ENCODE data around the gene NNAT.
A peak's percentile ranks its signal among the peaks of the same experiment; 100 is the strongest.
"Not testable (repeated sequence)": the region's sequence is repeated elsewhere in the genome, so short reads cannot be mapped to it uniquely, and the experiment has no call there.

NNAT gene

DNA sequence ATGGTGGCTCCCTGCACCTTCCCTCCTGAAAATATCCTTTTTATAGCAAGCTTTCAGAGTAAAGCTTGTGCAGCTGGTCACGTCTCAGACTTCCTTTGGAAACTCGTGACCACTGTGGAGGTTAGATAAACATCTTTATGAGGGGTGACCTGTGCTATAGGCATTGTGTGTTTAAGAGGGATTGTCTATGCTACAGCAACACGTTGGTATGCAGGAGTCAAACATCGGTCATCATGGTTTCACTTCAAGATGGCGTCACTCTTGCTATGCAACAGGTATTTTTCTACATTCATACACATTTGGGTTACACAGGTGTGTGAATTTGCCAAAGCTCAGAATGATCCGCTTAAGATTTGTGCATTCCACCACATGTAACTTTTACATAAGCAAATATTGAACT is 21.2 kb downstream of the NNAT start:
- DNase-seq, result no peak

DNA sequence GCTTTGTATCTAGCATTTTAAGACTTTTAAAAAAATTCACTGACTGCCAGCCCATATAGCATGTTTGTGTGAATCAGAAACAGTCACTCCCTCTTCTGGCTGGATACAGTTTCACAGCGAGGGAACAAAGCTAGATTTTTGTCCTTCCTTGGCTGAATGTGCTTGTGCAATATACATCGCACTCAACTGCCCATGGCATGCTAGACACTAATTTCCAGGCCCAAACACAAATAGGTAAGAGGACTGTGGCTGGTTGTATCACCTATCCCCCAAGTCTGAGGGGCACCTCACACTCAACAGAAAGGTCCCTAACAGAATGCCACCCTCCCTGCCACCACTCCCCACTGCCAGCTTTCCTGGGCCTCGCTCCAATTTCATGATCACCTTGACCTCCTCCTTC is 22.8 kb downstream of the NNAT start:
- peak; percentile 37 for DNase-seq

DNA sequence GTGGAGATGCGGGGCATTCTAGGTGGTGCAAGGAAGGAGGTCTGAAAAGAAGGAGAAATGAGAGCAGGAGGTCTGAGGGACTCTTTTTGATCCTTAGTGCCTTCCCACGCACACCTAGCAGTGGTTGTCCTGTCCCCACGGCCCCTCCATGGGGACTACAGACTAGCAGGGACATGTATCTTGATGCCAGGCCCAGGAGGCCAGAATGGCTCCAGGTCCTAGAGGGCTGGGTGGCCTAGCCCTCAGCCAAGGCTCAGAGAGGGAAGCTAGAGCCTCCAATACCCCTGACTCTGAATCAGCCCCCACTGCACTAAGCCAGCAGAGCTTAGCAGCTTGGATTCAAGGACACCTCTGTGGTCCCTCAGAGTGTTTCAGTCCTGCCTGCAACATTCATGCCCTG is 23.3 kb downstream of the NNAT start:
- DNase-seq, result no peak

DNA sequence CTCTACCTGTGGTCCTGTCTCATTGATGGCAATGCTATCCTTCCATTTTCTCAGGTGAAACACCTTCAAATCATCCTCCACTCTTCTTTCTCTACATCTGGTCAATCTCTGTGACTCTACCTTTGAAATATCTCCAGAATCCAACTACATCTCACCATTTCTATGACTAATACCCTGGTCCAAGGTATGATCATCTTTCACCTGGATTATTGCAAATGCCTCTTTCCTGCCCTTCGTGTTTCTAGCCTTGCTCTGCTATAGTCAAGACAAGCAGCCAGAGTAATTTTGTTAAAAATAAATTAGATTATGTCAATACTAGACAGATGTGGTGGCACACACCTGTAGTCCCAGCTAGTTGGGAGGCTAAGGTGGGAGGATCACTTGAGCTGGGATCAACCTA is 24.5 kb downstream of the NNAT start:
- no peak for DNase-seq

DNA sequence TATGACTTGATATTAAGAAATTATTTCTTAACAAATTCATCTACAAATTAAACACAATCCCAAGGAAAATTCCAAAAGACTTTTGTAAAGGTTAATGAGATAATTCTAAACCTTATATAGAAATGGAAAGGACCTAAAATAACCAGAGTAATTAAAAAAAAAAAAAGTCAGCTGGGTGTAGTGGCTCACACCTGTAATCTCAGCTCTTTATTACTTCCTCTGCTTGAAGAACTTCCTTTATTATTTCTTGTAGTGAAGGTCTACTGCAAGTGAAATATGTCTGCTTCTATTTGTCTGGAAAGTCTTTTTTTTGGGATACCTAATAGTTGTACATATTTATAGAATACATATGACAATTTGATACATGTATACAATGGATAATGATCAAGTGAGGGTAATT is 26.9 kb downstream of the NNAT start:
- no peak for DNase-seq

DNA sequence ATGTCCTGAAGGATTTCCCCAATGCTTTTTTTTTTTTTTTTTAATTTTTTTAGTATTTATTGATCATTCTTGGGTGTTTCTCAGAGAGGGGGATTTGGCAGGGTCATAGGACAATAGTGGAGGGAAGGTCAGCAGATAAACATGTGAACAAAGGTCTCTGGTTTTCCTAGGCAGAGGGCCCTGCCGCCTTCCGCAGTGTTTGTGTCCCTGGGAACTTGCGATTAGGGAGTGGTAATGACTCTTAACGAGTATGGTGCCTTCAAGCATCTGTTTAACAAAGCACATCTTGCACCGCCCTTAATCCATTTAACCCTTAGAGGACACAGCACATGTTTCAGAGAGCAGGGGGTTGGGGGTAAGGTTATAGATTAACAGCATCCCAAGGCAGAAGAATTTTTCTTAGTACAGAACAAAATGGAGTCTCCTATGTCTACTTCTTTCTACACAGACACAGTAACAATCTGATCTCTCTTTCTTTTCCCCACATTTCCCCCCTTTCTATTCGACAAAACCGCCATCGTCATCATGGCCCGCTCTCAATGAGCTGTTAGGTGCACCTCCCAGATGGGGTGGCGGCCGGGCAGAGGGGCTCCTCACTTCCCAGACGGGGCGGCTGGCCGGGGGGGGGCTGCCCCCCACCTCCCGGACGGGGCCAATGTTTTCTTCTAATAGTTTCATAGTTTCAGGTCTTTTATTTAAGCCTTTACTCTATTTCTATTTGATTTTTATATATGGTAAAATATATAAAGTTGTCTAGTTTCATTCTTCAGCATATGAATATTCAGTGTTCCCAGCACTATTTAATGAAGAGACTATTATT is 29.3 kb downstream of the NNAT start:
- not testable (repeated sequence) for DNase-seq

DNA sequence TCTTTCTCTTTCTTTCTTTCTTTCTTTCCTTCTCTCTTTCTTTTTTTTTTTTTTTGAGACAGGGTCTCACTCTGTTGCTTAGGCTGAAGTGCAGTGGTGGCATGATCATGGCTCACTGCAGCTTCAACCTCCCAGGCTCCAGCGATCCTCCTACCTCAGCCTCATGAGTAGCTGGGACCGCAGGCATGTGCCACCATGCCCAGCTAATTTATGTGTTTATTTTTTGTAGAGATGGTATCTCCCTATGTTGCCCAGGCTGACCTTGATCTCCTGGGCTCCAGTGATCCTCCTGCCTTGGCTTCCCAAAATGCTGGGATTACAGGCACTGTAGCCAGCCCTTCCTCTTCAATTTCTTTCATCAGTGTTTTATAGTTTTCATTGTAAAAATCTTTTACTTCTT is 30.6 kb downstream of the NNAT start:
- DNase-seq, result not testable (repeated sequence)

DNA sequence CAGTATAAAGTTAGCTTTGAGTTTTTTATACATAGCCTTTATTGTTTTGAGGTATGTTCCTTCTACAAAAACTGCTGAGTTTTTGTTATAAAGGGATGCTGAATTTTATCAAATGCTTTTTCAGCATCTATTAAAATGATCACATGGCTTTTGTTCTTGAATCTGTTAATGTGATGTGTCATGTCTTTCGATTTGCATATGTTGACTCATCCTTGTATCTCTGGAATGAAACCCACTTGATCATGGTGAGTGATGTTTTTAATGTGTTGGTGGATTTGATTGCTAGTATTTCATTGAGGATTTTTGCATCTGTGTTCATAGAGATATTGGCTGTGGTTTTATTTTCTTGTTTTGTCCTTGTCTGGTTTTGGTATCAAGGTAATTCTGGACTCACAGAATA is 31.4 kb downstream of the NNAT start:
- no peak for DNase-seq

DNA sequence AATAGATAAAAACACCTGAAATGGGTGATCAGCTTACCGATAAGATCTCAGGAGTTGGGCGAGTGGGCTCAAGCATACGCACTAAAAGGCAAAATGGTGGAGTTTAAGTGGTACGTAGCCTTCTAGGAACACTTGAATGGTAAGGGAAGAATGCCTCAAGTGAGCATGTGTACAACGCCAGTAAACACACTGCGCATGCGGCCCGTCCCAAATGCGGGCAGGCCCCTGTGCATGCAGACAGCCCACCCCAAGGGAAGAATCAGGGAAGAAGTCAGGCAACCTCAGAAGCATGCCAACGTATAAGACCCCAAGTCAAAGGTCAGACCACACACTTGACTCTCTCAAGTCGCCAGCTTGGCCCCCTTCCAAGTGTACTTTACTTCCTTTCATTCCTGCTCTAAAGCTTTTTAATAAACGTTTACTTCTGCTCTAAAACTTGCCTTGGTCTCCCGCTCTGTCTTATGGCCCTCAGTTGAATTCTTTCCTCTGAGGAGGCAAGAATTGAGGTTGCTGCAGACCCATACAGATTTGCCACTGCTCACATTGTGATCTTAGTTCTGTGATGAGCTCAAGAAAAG is 33.8 kb downstream of the NNAT start:
- not testable (repeated sequence) for DNase-seq

DNA sequence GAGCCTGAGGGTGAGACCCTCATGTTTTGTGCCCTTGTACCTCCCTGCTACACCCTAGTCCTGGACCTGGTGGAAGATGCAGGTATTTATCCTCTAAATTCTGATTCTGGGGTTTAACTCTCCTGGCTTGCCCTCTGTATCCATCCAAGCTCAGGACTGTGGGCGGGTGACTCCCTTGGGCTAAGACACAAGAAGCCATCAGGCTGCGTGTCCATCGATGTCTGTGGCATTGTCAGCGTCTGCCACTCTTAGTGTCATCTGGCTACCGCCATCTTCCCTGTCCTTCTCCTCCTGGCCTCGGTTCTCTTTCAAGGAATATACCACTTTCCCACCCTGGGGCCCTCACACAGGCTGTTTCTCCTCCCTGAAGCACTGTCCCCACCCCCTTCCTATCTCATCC is 35.5 kb downstream of the NNAT start:
- no peak for DNase-seq

DNA sequence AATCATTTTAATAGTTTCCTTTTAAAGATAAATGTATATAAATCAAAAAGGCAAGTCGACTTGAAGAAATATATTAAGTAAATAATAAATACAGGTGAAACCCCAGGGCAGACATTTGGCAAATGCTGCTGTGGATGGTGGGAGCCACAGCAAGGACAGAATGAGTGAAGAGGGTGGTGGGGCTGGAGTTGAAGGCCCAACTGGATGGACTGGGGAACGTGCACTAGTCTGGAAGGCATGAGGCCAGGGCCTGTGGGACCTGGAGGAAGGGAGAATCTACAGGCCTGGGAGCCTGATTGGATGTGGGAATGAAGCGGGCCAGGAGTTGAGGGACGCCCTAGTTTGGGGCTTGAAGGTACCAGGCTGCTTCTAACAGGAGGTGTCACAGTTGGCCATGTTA is 37.3 kb downstream of the NNAT start:
- no peak for DNase-seq

DNA sequence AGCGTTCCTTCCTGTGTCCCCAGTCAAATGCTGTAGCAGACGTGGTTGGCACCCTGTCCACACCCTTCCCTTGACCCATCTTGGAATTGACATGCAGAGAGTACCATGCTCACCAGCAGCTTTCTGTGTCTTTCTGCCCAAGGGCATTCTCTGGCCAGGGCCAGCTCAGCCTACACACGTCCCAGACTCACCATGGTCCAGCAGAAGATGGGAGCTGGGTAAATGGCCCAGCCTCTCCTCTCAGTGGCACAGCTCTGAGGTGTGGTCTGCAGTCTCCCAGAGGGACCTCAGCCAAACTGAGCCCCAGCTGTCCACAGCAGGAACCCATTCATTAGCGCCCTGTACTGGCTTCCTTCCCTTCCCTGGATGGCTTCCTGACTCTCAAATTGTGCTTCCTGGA is 37.7 kb downstream of the NNAT start:
- DNase-seq, result no peak

DNA sequence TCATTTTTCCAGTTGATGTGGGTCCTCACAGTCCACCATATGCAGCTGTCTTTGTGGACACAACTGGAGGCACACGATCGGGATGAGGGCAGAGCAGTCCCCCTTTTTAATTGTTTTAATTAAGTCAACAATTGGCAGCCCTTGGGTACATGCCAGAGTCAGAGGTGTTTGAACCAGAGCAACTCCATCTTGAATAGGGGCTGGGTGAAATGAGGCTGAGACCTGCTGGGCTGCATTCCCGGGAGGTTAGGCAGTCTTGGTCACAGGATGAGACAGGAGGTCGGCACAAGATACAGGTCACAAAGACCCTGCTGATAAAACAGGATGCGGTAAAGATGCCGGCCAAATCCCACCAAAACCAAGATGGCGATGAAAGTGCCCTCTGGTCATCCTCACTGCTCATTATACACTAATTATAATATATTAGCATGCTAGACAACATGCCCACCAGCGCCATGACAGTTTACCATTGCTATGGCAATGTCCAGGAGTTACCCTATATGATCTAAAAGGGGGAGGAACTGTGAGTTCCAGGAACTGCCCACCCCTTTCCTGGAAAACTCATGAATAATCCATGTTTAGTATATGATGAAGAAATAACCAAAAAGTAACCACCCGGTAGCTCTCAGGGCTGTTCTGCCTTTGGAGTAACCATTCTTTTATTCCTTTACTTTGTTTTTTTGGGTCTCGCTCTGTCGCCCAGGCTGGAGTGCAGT is 38.4 kb downstream of the NNAT start:
- no peak for DNase-seq

DNA sequence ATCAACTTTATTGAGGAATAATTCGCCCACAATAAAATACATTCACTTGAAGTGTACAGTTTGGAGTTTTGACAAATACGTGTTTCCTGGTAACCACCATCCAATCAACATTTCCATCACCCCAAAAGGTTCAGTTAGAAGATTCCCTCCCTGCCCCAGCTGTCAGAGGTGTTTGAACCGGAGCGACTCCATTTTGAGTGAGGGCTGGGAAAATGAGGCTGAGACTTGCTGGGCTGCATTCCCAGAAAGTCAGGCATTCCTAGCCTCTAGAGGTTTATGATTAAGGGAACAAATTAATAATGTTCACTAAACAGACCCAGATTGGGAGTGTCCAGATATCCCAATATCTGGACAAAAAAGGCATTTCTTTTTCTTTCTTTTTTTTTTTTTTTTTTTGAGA is 39.6 kb downstream of the NNAT start:
- no peak for DNase-seq

DNA sequence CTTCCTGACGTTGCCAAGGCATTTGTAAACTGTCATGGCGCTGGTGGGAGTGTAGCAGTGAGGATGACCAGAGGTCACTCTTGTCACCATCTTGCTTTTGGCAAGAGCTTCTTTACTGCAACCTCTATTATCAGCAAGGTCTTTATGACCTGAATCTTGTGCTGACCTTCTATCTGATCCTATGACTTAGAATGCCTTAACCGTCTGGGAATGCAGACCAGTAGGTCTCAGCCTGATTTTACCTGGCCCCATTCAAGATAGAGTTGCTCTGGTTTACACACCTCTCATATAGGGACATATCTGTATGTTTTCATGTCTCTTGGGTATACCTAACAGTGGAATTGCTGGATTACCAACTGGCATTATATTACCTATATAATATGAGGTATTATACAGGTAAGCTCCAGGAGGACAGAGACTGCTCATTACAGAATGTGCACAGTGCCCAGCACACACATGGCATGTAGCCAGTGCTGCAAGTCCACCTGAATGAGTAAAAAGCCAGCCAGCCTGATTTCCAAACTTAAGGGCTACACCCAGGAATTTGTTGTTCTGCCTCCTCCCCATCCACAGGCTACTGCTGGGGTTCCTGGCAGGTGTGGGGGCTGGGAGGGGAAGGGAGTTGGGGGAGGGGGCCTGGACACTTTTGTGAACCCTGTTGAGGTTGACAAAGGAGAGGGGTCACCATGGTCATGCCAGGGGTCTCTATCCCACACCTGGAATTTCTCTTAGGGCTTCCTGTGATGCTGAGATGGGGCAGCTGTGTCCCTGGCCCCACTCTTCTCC is 41.8 kb downstream of the NNAT start:
- no peak for DNase-seq

DNA sequence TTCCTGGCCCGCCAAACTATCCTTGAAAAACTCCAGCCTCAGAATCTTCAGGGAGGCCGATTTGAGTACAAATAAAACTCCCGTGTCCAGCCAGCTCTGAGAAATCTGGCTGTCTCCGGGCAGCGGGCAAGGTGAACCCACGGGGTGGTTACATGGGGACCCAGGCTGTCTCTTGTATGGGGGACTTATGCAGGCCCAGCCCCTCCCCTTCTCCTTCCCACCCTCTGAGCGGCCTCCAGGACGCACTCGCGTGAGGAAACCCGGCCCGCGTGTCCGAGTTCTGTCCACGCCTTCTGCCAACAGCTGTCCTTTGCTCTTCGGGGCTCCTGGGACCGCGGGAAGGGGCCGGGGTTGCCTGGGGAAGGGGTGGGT is 43.0 kb downstream of the NNAT start:
- DNase-seq, result no peak

DNA sequence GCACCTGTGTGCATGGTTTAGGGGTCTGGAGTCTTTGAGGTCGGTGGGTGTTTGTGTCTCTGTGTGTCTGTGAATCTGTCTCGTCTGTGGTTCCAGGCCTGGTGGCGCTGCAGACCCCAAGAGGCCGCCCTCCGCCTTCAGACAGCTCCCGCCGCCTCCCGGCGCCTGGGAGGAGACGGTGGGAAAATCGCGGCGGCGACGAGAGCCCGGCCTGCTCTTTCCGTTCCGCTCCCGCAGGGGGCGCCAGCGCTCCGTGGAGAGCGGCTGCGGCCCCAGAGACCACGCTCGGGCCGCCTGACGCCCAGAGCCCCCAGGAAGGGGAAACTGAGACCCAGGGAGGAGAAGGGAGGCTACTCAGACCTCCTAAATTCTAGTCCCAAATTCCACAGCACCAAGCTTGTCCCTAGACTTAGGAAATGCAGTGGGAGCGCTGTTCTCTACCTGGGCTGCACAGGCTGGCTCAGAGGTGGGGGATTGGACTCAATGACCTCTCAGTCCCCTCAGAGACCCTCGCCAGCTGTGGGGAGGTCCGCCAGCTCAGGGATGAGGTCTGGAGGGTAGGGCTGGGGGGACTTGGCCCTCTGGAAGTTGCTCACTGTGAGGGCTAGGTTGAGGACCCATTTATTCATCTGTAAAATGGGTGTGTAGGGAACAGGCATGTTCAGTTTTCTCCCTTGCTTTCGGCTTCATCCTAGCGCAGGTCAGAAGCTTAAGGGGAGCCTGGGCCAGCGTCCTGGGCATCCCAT is 43.5 kb downstream of the NNAT start:
- DNase-seq, result no peak

DNA sequence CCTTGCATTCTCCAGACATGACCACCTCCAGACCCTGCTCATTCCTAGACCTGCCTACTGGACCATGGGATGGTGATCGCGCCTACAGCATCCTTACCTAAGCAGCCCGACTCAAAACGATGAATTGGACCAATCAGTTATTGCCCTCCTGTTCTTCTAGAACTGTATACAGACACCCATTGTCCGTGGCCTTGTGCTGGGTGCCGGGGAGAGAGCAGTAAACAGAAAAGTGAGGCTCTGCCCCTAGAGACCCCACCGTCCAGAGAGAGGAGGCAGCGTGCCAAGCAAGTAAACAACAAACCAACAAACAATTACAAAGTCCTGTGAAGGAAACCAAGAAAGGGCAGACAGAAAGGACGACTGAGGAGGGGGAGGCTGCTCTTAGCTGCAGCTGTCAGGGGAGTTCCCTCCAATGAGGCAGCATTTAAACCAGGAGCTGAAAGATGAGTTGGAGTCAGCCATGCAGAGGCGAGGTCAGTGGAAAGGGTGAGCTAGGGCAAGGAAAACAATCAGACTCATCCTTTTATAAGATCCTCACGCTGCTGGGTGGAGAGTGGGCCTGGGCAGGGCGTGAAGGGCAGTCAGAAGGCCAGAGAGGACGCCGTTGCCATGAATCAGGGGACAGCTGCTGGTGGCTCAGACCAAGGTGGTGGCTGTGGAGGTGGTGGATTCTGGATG is 44.2 kb downstream of the NNAT start:
- DNase-seq, result no peak

DNA sequence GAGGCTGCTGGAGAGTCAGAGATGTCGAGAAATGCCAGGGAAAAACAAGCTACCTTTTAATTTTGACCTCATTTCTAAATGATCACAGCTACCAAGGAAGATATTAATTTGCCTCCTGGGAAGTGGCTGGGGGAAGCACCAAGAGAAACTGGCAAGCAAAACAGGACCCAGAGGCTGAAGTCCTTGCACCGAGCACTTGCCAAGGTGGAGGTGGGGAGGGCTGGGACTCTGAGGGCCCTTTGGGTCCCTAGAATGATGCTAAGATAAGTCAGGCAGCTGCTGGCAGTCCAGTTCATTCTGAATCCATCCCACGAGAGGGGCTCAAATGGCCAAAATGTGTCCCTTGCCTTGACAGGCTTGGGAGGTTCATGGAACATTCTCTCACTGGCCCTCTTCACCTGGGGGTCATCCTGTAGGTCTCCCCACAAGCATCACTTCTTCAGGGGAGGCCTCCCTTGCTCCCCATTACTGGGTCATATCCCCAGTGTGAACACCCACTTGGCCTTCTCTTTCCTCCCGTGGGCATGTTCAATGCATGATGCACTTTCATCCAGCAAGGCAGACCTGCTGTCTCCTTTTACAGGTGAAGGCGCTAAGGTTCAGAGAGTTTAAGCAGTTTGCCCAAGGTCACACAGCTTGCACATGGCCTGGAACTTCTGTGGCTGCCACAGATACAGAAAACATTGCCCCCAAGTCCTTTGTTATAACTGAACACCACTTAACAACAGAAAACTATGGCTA is 45.7 kb downstream of the NNAT start:
- no peak for DNase-seq

DNA sequence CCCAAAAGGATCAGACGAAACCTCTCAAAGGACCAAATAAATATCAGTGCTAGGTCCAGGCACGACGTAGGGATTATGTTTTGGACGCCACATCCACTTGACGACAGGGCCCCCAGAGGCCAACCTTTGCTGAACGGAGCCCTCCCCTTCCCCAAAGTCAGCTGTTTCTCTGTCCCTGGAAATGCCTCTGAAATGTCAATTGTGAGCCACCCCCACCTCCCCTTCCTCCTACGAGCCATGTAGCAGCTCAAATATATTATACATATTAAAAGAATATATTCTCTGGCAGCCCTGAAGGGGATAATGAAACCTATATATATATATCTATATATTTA is 46.2 kb downstream of the NNAT start:
- DNase-seq, result no peak
